GM13977 (cell line): Measurements from ENCODE around the gene GRK5.

Experiments
- DNase-seq: peaks from one replicate; pipeline ENCODE4 v3.0.0; 2012; ENCODE audit warnings: low spot score
- in situ Hi-C: fragments of 300-500 bp; cut with MboI; formaldehyde crosslinking; loops from one replicate; pipeline ENCODE4 v1.12.0; 2022; ENCODE audit warnings: low sequenced_read_pairs, low pct_unique_long_range_greater_than_20kb, mixed read lengths, inconsistent platforms; ENCODE audit not compliant: unreplicated experiment
- TF ChIP-seq, protein P1 (sequence below): IDR thresholded peaks from 2 replicates; pipeline ENCODE4 v1.5.1; 2012; ENCODE audit warnings: mild to moderate bottlenecking, control low read depth; ENCODE audit not compliant: insufficient read depth; ENCODE audit errors: extremely low read depth, missing control alignments

Gene GRK5

DNA sequence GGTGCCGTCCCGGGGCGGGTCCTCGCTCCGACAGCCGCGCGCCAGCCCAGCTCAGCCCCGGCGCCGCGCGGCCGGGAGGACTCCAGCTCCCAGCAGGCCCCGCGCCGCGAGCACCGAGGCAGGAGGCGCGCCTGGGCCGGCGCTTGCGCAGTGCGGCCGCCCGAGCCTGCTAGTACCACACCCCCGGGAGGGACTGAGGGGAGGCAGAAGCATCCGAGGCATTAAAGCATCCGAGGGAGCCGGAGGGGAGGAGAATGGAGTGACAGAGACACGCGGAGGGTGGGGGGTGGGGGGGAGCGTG, at the start of gene GRK5:
GRK5 (plus strand) TSS at position 206 of the 301 bp plus-strand sequence. CDS start 347 bp downstream, outside the sequence.
- peak; percentile 99 for DNase-seq
- in situ Hi-C loops, result loop anchor here (5.0 kb wide), 1 partner anchor 210 kb away; no protein-coding TSS in a partner anchor
- TF ChIP-seq, protein P1, sequence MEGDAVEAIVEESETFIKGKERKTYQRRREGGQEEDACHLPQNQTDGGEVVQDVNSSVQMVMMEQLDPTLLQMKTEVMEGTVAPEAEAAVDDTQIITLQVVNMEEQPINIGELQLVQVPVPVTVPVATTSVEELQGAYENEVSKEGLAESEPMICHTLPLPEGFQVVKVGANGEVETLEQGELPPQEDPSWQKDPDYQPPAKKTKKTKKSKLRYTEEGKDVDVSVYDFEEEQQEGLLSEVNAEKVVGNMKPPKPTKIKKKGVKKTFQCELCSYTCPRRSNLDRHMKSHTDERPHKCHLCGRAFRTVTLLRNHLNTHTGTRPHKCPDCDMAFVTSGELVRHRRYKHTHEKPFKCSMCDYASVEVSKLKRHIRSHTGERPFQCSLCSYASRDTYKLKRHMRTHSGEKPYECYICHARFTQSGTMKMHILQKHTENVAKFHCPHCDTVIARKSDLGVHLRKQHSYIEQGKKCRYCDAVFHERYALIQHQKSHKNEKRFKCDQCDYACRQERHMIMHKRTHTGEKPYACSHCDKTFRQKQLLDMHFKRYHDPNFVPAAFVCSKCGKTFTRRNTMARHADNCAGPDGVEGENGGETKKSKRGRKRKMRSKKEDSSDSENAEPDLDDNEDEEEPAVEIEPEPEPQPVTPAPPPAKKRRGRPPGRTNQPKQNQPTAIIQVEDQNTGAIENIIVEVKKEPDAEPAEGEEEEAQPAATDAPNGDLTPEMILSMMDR, result no peak

DNA sequence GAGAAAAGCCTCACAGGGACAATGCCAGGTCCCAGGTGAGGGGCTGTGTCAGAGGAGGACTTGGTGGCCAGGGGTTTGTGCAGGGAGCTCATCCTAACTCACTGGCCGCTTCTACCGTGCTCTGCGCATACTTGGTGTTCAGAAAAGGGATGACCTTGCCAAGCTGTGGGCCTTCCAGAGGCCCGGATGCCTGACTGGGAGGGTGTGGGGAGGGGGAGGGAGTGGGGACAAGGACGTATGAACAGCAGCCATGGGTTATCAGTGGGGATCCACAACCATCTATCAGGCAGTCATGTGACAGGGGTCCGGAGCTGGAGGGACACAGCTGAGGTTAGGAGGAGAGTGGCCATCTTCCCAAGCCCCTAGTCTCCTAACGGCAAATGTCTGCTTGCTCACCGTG, 48.0 kb upstream of the GRK5 start:
- in situ Hi-C loops, result no loop called here
- TF ChIP-seq, protein P1, result no peak
- no peak for DNase-seq

DNA sequence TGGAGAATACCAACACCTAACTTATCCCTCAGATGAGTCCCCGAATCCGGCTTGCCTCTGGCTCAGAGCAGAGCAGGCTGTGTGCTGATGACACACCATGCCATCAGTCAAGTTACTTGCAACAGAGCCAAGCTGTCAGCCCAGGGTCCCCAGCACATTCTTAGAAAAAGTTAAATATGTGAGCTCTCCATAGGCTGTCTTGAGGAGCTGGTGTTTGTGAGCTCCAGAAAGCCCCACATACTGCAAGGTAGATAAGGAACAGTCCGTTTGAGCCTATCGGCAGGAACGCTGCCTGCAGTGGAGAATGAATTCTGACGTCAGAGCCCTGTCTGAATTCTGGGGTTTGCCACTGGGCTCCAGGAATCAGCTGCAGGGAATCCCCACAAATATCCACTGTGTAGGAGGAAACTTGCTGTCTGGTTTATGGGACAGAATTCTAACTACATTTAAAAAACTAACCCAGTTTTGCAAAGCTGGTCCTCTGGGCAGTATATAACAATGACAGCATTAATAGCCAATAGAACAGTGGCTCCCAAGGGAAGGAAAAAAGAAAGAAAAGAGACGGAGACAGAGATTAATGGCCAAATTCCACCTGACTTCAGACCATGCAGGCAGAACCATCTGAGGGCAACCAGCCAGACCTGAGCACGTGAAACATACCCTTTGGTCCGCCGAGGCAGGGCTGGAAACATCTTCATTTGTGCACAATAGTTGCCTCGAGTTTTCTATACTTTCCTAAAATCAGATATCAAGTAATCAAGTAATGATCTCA, 45.5 kb upstream of the GRK5 start:
- DNase-seq, result no peak
- in situ Hi-C loops, result no loop called here

DNA sequence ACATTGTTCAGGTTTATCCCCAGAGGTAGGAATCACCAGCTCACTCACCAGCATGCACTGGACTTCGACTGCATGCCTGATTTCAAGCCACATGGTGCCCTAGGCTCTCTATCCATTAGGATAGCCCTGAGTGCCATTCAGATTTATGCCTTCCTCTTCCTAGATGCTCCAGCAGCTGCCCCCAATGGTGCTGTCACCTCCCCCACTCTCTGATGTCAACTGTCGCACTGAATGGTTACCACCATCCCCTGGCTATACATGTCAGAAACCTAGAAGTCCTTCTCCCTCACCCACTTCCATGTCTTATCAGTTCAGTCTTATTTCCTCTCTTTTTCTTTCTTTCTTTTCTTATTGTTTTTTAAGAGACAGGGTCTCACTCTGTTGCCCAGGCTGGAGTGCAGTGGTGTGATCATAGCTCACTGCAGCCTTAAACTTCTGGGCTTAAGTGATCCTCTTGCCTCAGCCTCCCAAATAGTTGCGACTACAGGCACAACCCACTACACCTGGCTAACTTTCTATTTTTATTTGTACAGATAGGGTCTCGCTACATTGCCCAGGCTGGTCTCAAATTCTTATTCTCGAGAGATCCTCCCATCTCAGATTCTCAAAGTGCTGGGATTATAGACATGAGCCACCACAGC, 44.8 kb upstream of the GRK5 start:
- TF ChIP-seq, protein P1, result no peak
- DNase-seq, result no peak
- in situ Hi-C loops, result no loop called here

More for the DNA sequence above, 45.5 kb upstream of the GRK5 start:
- TF ChIP-seq, protein P1, result no peak

DNA sequence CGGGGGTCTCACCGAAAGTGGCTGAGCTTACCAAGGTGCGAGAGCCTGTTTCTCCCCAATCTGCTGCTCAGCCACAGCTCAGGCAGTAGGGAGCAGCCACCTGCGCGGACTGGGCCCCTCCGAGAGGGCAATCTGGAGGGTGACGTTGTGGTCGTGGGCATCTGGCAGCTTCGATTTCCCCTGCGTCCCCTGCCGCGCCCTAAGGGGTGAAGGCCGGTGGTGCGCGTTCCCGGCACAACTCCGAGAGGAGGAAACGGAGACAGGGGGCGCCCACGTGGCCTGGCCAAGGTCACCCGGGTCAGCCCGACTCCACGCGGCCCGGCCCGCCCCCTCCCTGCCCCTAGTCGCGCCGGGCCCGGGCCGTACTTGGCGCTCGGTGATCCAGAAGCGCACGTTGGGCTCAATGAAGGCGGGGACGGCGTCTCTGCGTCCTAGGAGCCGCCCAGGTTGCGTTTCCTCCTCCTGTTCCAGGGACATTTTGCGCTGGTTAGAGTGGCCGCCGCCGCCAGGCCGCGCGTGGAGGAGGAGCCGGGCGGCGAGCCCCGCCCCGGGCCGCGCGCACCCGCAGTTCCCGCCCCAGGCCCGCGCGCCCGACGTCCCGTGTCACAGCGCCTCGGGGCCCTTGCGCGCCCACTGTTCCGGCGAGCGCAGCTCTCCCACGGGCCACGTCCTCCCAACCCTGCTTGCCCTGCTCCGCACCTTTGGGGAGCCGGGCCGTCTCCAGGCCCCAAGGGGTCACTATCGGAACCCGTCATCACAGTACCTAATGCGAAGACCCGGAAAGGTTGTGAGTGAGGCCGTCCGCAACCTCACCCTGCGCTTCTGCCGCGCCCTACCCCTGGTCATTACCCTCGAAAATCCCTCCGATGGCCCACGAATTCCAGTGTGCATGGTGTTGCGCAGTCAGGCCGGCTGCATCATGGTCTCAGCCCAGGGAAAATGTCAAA, 41.9 kb upstream of the GRK5 start, which contains the start of gene SFXN4:
SFXN4 (minus strand) TSS at position 544 of the 947 bp plus-strand sequence; CDS start at position 477, 67 bp downstream.
- TF ChIP-seq, protein P1, result no peak
- in situ Hi-C loops, result no loop called here
- peak; percentile 90 for DNase-seq

DNA sequence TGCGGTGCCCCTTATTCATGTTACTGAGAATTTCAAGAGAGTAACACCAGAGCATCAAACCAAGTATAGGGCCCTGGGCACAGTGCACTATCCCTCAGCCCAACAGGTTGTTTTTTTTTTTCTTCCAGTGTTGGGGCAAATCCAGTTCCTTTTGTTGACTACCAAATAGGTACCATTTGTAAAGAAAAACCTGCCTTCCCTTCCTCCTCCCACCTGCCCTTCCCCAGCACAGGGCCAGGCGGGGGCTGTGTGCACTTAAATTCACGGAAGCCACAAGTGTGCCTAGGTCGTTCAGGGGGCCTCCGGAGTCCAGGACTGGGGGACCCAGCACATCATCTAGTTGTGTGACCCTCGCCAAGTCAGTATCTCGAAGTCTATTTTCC, 41.3 kb upstream of the GRK5 start:
- in situ Hi-C loops, result no loop called here
- DNase-seq, result no peak
- TF ChIP-seq, protein P1, result no peak
